ENCODE results near the gene RBM28.

- TF ChIP-seq CTCF (IDR thresholded peaks at IDR 0.05) (no peak), POLR2A (IDR thresholded peaks at IDR 0.05) (no peak), EP300 (IDR thresholded peaks at IDR 0.05) (no peak), POLR2AphosphoS5 (IDR thresholded peaks at IDR 0.05) (no peak)
Measured at GRCh38 chr7:128257458-128257857, 86.2 kb downstream of the RBM28 start.
